Fibroblast of lung (primary cell): ENCODE results near the gene KIF1A.

Experiments
- CTCF ChIP-seq, 2 donors: IDR thresholded peaks in 1 of 2; conservative IDR thresholded peaks in 1 of 2; 1 replicate in 1 of 2; 2 replicates in 1 of 2; pipeline ENCODE4 v1.5.1; 2011 to 2012; ENCODE audit warnings: low read length in 2 of 2, control low read depth in 1 of 2, inconsistent platforms in 1 of 2, low read depth in 1 of 2, mild to moderate bottlenecking in 1 of 2
- EZH2 ChIP-seq: IDR thresholded peaks from 2 replicates; pipeline ENCODE4 v1.5.1; 2012; ENCODE audit warnings: low read length, control low read depth, mild to moderate bottlenecking; ENCODE audit errors: missing control alignments

- no peak for TF ChIP-seq CTCF (conservative IDR thresholded peaks at IDR 0.05 in 1 of 2, IDR thresholded peaks at IDR 0.05 in 1 of 2; ENCODE audit: low read depth in 1 of 2, low read length in 2 of 2)
- TF ChIP-seq EZH2: no peak
These were observed 147.3 kb downstream of the KIF1A start for GRCh38 chr2:240672701-240673190.
